Measurements from ENCODE around the gene DGKB.

DNA sequence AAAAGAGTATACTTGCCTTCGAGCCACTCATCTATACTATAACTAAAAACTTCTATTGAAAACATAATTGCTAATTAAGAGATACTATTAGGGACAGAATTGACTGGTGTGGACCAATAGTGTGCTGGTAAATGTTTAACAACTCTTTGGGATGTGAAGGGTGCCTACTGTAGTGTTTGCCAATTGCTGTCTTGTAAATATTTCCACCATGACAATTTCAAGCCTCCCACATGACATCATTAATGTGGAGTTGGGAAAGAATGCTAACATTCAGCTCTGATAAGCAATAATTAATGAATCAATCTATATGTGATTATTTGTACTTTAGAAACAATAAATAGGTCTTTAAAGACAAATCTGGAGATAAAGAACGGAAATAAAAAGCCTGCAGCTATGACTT lies 136.8 kb downstream of the DGKB start:
- no peak for TF ChIP-seq POLR2A (IDR thresholded peaks at IDR 0.05)
- TF ChIP-seq, protein P1, sequence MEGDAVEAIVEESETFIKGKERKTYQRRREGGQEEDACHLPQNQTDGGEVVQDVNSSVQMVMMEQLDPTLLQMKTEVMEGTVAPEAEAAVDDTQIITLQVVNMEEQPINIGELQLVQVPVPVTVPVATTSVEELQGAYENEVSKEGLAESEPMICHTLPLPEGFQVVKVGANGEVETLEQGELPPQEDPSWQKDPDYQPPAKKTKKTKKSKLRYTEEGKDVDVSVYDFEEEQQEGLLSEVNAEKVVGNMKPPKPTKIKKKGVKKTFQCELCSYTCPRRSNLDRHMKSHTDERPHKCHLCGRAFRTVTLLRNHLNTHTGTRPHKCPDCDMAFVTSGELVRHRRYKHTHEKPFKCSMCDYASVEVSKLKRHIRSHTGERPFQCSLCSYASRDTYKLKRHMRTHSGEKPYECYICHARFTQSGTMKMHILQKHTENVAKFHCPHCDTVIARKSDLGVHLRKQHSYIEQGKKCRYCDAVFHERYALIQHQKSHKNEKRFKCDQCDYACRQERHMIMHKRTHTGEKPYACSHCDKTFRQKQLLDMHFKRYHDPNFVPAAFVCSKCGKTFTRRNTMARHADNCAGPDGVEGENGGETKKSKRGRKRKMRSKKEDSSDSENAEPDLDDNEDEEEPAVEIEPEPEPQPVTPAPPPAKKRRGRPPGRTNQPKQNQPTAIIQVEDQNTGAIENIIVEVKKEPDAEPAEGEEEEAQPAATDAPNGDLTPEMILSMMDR (IDR thresholded peaks at IDR 0.05): no peak

All from body of pancreas (tissue), 4 donors.